ENCODE measurements around the gene DACT2. TPM values are rescaled to one million over a fixed set of nuclear protein-coding genes. Genes with fewer than 3 reads are reported as not detected.

Gene DACT2, protein sequence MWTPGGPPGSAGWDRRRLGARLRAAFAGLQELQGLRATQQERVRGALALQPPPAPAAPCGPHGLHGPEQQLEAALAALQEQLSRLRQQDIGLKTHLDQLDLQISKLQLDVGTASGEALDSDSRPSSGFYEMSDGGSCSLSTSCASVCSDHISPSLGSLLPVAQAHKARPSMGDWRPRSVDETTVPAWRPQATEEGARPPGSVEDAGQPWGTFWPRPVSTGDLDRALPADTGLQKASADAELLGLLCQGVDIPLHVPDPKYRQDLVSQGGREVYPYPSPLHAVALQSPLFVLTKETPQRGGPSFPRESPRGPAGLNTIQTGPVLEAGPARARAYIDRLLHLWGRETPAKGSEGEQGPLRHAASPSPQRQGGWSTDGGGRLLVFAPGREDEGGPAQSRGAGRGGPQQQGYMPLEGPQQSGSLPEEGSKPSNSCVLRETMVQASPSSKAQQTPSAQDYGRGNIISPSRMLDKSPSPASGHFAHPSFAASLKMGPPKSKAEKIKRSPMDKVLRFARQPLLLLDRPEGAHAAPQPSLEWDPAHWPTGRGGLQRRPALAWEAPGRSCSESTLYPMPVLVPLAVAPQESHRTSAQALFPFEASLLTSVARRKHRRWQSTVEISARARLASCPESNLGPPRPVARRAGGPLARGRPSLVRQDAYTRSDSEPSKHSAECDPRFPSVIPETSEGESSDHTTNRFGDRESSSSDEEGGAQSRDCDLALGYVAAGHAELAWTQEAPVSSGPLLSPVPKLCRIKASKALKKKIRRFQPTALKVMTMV
- polyA plus RNA-seq: 1 to 10 TPM in 1 of 2 donors, under 1 TPM in 1; 0.83 to 1.2 TPM

DNA sequence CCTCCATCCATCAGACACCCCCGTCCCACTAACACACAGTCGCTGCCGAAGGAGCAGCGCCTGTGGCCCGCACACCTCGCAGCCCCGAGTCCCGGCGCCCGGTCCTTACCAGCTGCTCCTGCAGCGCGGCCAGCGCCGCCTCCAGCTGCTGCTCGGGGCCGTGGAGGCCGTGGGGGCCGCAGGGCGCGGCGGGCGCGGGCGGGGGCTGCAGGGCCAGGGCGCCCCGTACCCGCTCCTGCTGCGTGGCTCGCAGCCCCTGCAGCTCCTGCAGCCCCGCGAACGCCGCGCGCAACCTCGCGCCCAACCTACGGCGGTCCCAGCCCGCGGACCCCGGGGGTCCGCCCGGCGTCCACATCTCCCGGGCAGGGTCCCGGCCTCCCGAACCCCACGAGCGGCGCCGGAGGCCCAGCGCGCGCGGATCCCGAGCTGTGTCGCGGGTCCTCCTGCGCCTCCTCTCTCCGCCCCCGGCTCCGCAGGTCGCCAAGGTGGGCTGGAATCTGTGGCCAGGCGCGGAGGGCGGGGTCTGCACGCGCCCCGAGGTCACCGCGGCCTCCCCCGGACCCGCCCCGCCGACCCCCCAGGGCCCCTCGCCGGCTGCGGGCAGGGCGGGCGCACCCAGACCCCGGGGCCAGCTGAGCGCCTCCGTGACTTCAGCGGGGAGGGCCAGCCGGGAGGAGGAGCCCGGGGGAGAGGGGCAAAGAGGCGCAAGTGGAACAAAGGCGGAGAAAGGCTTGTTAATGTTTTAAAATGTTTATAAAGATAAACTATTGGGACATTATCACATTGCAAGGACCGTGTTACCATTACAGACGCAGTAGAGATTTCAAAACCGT lies at the start of gene DACT2:
Gene DACT2 (minus strand): TSS at position 499 of the 833 bp plus-strand sequence. CDS start 144 bp downstream, at position 355.
- 2 to 3% methylated on average over 71 to 92 of the region's 92 CpGs for WGBS, 2 donors
- H3K27ac ChIP-seq (ENCODE audit: low read depth in 2 of 2, low read length in 1 of 2): peak within 1 kb of the TSS in 1 of 2 donors; percentile 0

DNA sequence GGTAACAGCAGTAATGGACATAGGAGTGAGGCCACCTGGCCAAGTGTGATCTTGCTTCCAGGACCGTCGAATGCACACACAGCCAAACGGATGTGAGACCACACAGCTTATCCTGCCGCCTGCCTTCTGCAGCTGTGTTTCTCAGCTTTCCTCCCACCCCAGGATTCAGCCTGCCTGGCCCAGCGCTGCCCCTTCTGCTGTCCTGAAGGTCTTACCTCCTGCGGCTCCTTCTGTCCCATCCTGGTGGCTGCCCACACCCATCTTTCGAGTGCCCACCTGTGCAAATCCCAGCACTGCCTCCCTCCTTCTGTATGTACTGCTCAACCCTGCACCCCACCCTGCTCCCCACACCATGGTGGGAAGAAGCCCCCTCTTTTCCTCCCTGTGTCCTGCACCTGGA lies 49.4 kb upstream of the DACT2 start:
- H3K4me1 ChIP-seq (ENCODE audit: control insufficient read depth in 2 of 2, insufficient read depth in 2 of 2, low read length in 1 of 2): no peaks in the 10 kb centered on the region
- H3K4me3 ChIP-seq (ENCODE audit: low read depth in 1 of 2, low read length in 2 of 2): no peak overlapping the region
- H3K36me3 ChIP-seq (ENCODE audit: control insufficient read depth in 2 of 2, insufficient read depth in 2 of 2, low read length in 1 of 2): no peaks in the 10 kb centered on the region
- 85 to 86% methylated on average over 7 of the region's 7 CpGs for WGBS, 2 donors
- no peaks in the 10 kb centered on the region for H3K27me3 ChIP-seq (ENCODE audit: control insufficient read depth in 1 of 2, insufficient read depth in 2 of 2, low read length in 2 of 2)
- H3K9me3 ChIP-seq (ENCODE audit: control insufficient read depth in 2 of 2, insufficient read depth in 1 of 2, low read depth in 1 of 2, low read length in 1 of 2): no peaks in the 10 kb centered on the region
- H3K27ac ChIP-seq (ENCODE audit: low read depth in 2 of 2, low read length in 1 of 2): no peak overlapping the region

More for the DNA sequence above, at the start of gene DACT2:
- Histone ChIP-seq H3K27me3 (ENCODE audit: control insufficient read depth in 1 of 2, insufficient read depth in 2 of 2, low read length in 2 of 2) (peaks cover 0 to 9% of the 10 kb centered on the region in 2 donors), H3K4me1 (ENCODE audit: control insufficient read depth in 2 of 2, insufficient read depth in 2 of 2, low read length in 1 of 2) (peaks cover 4 to 7% of the 10 kb centered on the region in 2 donors), H3K9me3 (ENCODE audit: control insufficient read depth in 2 of 2, insufficient read depth in 1 of 2, low read depth in 1 of 2, low read length in 1 of 2) (no peaks in the 10 kb centered on the region), H3K4me3 (ENCODE audit: low read depth in 1 of 2, low read length in 2 of 2) (peak within 1 kb of the TSS; percentile 33 to 44), H3K36me3 (ENCODE audit: control insufficient read depth in 2 of 2, insufficient read depth in 2 of 2, low read length in 1 of 2) (no peaks in the 10 kb centered on the region)

DNA sequence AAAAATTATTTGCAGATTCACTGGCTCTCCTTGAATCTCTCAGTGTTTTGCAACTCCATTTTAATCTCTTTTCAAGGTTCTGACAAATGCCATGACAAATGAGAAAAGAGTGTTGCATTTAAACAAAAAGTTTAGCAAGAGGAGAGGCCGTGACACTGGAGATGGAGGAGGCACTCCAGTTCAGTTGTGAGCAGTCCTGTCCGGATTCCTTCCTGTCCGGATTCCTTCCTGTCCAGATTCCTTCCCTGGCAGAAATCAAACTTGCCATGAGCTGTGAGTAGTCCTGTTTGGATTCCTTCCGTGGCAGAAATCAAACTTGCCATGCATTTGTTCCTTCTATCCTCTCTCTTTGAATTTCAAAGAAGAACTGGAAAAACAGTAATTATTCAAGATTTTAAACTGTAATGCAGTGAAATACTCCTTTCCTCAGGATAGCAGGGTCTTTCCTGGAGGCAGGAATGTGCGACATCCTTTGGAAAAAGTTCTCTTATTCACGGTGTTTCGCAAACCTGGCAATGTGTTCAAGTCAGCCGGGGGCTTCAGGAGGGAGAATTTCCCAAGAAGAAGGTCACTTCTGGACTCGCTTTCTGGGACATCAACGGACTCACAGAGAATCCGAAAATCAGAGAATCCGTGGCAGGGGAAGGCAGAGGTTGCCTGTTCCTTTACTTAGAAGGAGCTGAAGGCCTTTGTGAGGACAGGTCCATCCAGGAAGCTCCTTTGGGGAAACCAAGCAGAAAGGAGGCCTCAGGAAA lies 48.7 kb upstream of the DACT2 start:
- Histone ChIP-seq H3K4me1 (ENCODE audit: control insufficient read depth in 2 of 2, insufficient read depth in 2 of 2, low read length in 1 of 2) (no peaks in the 10 kb centered on the region), H3K4me3 (ENCODE audit: low read depth in 1 of 2, low read length in 2 of 2) (no peak overlapping the region), H3K36me3 (ENCODE audit: control insufficient read depth in 2 of 2, insufficient read depth in 2 of 2, low read length in 1 of 2) (no peaks in the 10 kb centered on the region), H3K27ac (ENCODE audit: low read depth in 2 of 2, low read length in 1 of 2) (no peak overlapping the region), H3K27me3 (ENCODE audit: control insufficient read depth in 1 of 2, insufficient read depth in 2 of 2, low read length in 2 of 2) (no peaks in the 10 kb centered on the region), H3K9me3 (ENCODE audit: control insufficient read depth in 2 of 2, insufficient read depth in 1 of 2, low read depth in 1 of 2, low read length in 1 of 2) (no peaks in the 10 kb centered on the region)
- 73 to 77% methylated on average over 12 of the region's 12 CpGs for WGBS, 2 donors

DNA sequence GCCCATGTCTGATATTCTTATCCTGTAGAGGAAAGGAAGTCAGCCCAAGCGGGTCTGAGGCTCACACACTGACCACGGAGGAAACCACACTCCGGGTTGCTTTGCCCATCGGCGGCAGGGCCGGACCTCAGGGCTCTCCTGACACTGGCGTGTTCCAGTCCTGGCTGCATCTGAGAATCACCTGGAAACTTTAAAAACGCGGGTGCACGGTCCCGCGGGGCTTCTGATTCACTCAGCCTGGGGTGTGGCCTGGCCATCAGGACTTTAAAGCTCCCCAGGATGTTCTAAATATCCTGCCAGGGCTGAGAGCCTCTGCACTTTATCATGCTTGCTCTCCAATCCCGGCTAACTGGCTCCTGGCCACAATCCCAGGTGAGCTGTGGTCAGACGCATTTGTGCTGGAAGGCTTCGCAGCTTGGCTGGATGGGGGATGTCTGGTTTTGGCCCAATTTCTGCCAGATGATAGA lies 47.7 kb upstream of the DACT2 start:
- Histone ChIP-seq H3K9me3 (ENCODE audit: control insufficient read depth in 2 of 2, insufficient read depth in 1 of 2, low read depth in 1 of 2, low read length in 1 of 2) (no peaks in the 10 kb centered on the region), H3K27me3 (ENCODE audit: control insufficient read depth in 1 of 2, insufficient read depth in 2 of 2, low read length in 2 of 2) (no peaks in the 10 kb centered on the region), H3K27ac (ENCODE audit: low read depth in 2 of 2, low read length in 1 of 2) (no peak overlapping the region), H3K4me3 (ENCODE audit: low read depth in 1 of 2, low read length in 2 of 2) (no peak overlapping the region), H3K36me3 (ENCODE audit: control insufficient read depth in 2 of 2, insufficient read depth in 2 of 2, low read length in 1 of 2) (no peaks in the 10 kb centered on the region), H3K4me1 (ENCODE audit: control insufficient read depth in 2 of 2, insufficient read depth in 2 of 2, low read length in 1 of 2) (no peaks in the 10 kb centered on the region)
- WGBS, 2 donors: 36 to 60% methylated on average over 15 of the region's 15 CpGs

DNA sequence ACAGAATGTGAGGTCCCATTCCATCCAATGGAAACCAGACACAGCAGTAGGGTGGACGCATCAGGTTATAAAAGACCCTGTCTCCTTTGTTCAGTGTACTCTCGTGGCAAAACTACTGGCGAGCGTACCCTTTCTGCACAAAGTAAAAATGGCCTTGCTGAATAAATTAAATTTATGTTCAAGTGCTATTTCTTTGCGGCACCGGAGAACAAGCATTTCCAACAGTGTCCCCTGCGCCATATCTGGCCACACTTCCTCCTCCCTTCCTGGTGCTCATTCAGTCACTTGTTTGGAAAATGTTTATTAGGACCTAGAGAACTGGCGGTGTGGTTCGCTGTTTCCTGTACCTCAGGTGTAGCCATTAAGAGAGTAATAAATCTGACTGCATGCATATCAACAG lies 46.9 kb upstream of the DACT2 start:
- 89 to 96% methylated on average over 9 of the region's 9 CpGs for WGBS, 2 donors
- Histone ChIP-seq H3K27ac (ENCODE audit: low read depth in 2 of 2, low read length in 1 of 2) (no peak overlapping the region), H3K4me3 (ENCODE audit: low read depth in 1 of 2, low read length in 2 of 2) (no peak overlapping the region), H3K9me3 (ENCODE audit: control insufficient read depth in 2 of 2, insufficient read depth in 1 of 2, low read depth in 1 of 2, low read length in 1 of 2) (no peaks in the 10 kb centered on the region), H3K36me3 (ENCODE audit: control insufficient read depth in 2 of 2, insufficient read depth in 2 of 2, low read length in 1 of 2) (no peaks in the 10 kb centered on the region), H3K4me1 (ENCODE audit: control insufficient read depth in 2 of 2, insufficient read depth in 2 of 2, low read length in 1 of 2) (no peaks in the 10 kb centered on the region), H3K27me3 (ENCODE audit: control insufficient read depth in 1 of 2, insufficient read depth in 2 of 2, low read length in 2 of 2) (no peaks in the 10 kb centered on the region)

DNA sequence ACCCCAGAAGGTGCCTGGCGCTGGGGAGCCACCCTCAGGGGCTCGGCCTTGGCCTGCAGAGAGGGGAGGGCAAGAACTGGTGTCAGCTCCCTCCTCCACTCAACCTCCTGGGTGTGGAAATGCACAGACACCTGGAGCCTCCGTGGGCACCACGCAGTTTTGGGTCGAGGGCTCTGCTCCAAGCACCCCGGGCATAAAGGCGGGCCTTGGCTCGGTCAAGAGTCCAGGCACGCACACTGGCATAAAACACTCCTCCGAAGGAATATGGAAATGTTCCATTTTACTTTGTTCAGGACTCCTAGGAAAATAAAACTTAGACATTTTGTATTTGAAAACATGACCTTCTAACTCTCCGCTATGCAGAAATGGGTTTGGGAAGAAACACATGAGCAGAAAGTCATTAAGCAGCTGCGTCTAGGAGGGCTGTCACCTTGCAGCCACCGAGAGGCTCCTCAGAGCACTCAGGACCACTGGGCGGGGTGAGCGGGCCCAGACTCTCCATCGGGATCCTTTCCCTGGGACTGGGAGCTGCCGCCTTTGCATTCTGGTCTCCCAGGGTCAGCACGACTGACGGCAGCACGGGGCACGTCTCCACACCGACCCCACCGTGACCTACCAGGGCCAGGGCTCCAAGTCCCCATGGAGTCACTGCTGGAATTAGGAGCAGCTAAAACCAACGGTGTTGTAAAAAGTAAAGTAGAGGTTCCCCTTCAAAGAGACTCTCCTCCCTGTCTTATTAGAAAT lies 46.0 kb upstream of the DACT2 start:
- Histone ChIP-seq H3K9me3 (ENCODE audit: control insufficient read depth in 2 of 2, insufficient read depth in 1 of 2, low read depth in 1 of 2, low read length in 1 of 2) (no peaks in the 10 kb centered on the region), H3K4me1 (ENCODE audit: control insufficient read depth in 2 of 2, insufficient read depth in 2 of 2, low read length in 1 of 2) (no peaks in the 10 kb centered on the region), H3K27me3 (ENCODE audit: control insufficient read depth in 1 of 2, insufficient read depth in 2 of 2, low read length in 2 of 2) (no peaks in the 10 kb centered on the region), H3K36me3 (ENCODE audit: control insufficient read depth in 2 of 2, insufficient read depth in 2 of 2, low read length in 1 of 2) (no peaks in the 10 kb centered on the region), H3K4me3 (ENCODE audit: low read depth in 1 of 2, low read length in 2 of 2) (no peak overlapping the region), H3K27ac (ENCODE audit: low read depth in 2 of 2, low read length in 1 of 2) (no peak overlapping the region)
- 79 to 88% methylated on average over 23 to 24 of the region's 24 CpGs for WGBS, 2 donors

DNA sequence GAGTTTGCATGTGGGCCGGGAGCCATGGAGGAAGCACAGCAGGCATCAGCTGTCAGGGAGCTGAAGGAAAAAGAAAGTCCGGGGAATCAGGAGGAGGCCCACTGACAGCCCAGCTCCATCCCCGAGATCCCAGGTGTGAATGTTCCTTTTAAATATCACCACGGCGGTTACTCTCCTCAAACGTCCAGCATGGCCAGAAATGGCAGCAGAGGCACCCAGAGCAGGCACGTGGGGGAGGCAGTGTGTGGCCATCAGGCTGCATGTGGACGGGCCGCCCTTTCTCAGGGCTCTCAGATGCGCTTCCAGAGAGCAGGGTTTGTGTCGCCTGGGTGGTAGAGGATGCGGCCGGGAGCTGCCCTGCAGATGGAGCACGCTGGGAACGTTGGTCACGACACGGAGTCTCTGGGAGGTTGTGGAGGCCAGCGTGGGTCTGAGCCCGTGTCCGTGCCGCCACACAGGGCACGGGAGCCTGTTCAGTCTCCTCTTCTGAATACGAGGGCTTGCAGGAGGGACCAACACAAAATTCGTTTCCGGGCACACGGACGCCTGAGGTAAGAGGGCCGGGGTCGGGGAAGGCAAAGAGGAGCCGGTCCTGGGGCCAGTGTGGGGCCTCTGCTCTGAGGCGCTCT lies 45.3 kb upstream of the DACT2 start:
- Histone ChIP-seq H3K4me3 (ENCODE audit: low read depth in 1 of 2, low read length in 2 of 2) (no peak overlapping the region), H3K27me3 (ENCODE audit: control insufficient read depth in 1 of 2, insufficient read depth in 2 of 2, low read length in 2 of 2) (no peaks in the 10 kb centered on the region), H3K9me3 (ENCODE audit: control insufficient read depth in 2 of 2, insufficient read depth in 1 of 2, low read depth in 1 of 2, low read length in 1 of 2) (no peaks in the 10 kb centered on the region), H3K36me3 (ENCODE audit: control insufficient read depth in 2 of 2, insufficient read depth in 2 of 2, low read length in 1 of 2) (no peaks in the 10 kb centered on the region), H3K27ac (ENCODE audit: low read depth in 2 of 2, low read length in 1 of 2) (no peak overlapping the region), H3K4me1 (ENCODE audit: control insufficient read depth in 2 of 2, insufficient read depth in 2 of 2, low read length in 1 of 2) (no peaks in the 10 kb centered on the region)
- WGBS, 2 donors: 91 to 95% methylated on average over 31 of the region's 31 CpGs

All from esophagus (tissue), 2 donors.